Motor neuron (in vitro differentiated cells): ENCODE results near the gene DSCAML1. TPM values are rescaled to one million over a fixed set of nuclear protein-coding genes. Genes with fewer than 3 reads are reported as not detected.

ENCODE experiments used
- ATAC-seq, 8 experiments: fragments of 200-7000 bp; cut with Tn5 transposase; replicated peaks in 6 of 8; 2 replicates each; pipeline ENCODE4 v1.8.0; 2021; ENCODE audit warnings: mild to moderate bottlenecking in 8 of 8, moderate library complexity in 8 of 8
- H3K27ac ChIP-seq, 2 donors: fragments of 250-450 bp; sonication (Bioruptor Pico); 2 replicates each; pipeline ENCODE4 v1.9.0; 2021; ENCODE audit warnings: antibody characterized with exemption in 2 of 2, mild to moderate bottlenecking in 2 of 2, moderate library complexity in 1 of 2
- H3K4me1 ChIP-seq, 2 donors: fragments of 250-450 bp; sonication (Bioruptor Pico); replicated peaks in 1 of 2; 2 replicates each; pipeline ENCODE4 v1.6.1; 2021; ENCODE audit warnings: antibody characterized with exemption in 2 of 2, mild to moderate bottlenecking in 2 of 2, moderate library complexity in 1 of 2
- H3K4me3 ChIP-seq, 5 donors: fragments of 250-450 bp; sonication (Bioruptor Pico); 2 replicates each; pipeline ENCODE4 v1.9.0; 2021; ENCODE audit warnings: antibody characterized with exemption in 5 of 5, mild to moderate bottlenecking in 5 of 5, moderate library complexity in 4 of 5
- WGBS, 10 experiments: fragments of 450-650 bp; shearing (Covaris generic); methylation state at CpG; one replicate each; pipeline ENCODE4 v1.0.0; 2022; 5-methylcytosine and 5-hydroxymethylcytosine counted together
- in situ Hi-C, 9 experiments: fragments of 400-800 bp; cut with MboI; loops; one replicate each; pipeline ENCODE4 v1.15.0; 2021; ENCODE audit warnings: low sequenced_read_pairs in 9 of 9, low pct_unique_long_range_greater_than_20kb in 2 of 9; ENCODE audit not compliant: unreplicated experiment in 9 of 9
- total RNA-seq, 8 experiments: library from RNA; unstranded; fragments of 300-600 nt; gene quantifications; 2 replicates each; pipeline versions ENCODE4 v1.2.3 to v1.2.4, GENCODE V29; 2022

The DSCAML1 gene
- total RNA-seq, 8 experiments from 2014 or later: 0.08 to 0.71 (median 0.42) TPM; not detected in 2

GRCh38 chr11:117836077-117836960, 39.3 kb upstream of the DSCAML1 start:
- Histone ChIP-seq H3K27ac (peak overlapping the region in 1 of 2 donors; percentile 45), H3K4me3 (no peak overlapping the region), H3K4me1 (peaks cover 38 to 44% of the 10 kb centered on the region in 2 donors)
- WGBS, 10 experiments: 0 to 96% (median 84%) methylated on average over 1 to 8 of the region's 14 CpGs; no CpG with 5 or more reads in 1 of the 10 experiments
- no peak for ATAC-seq
- in situ Hi-C loops: loop anchor here in 7 of 9 experiments (10.0 to 25.0 kb wide), 3 partner anchors 101 to 226 kb away; partner anchors contain the start of gene TMPRSS13 (in 3 of the 7)

- 50 to 100% (median 100%) methylated on average over 3 to 5 of the region's 8 CpGs; no CpG with 5 or more reads in 4 of the 10 experiments for WGBS, 10 experiments
- ATAC-seq: no peak
- no peak overlapping the region for H3K27ac ChIP-seq
- peaks cover 38 to 51% of the 10 kb centered on the region in 2 donors for H3K4me1 ChIP-seq
- no peak overlapping the region for H3K4me3 ChIP-seq
- in situ Hi-C loops: loop anchor here in 7 of 9 experiments (10.0 to 25.0 kb wide), 3 partner anchors 102 to 227 kb away; partner anchors contain the start of gene TMPRSS13 (in 3 of the 7)
Observed at GRCh38 chr11:117835576-117835975, 38.6 kb upstream of the DSCAML1 start.

GRCh38 chr11:117834838-117835443, 37.9 kb upstream of the DSCAML1 start:
- H3K4me1 ChIP-seq: peaks cover 38 to 54% of the 10 kb centered on the region in 2 donors
- 30 to 98% (median 80%) methylated on average over 1 to 11 of the region's 17 CpGs; no CpG with 5 or more reads in 1 of the 10 experiments for WGBS, 10 experiments
- H3K4me3 ChIP-seq: no peak overlapping the region
- peak in 3 of 8 experiments; percentile 2 to 14 (median 5) for ATAC-seq
- peak overlapping the region; percentile 20 to 47 for H3K27ac ChIP-seq
- in situ Hi-C loops: loop anchor here in 7 of 9 experiments (10.0 to 25.0 kb wide), 3 partner anchors 102 to 227 kb away; partner anchors contain the start of gene TMPRSS13 (in 3 of the 7)

- no peak for ATAC-seq
- Histone ChIP-seq H3K4me3 (no peak overlapping the region), H3K4me1 (peaks cover 40 to 55% of the 10 kb centered on the region in 2 donors), H3K27ac (peak overlapping the region in 1 of 2 donors; percentile 47)
- 18 to 100% (median 91%) methylated on average over 1 to 5 of the region's 6 CpGs; no CpG with 5 or more reads in 3 of the 10 experiments for WGBS, 10 experiments
- in situ Hi-C loops: loop anchor here in 7 of 9 experiments (10.0 to 25.0 kb wide), 3 partner anchors 103 to 228 kb away; partner anchors contain the start of gene TMPRSS13 (in 3 of the 7)
Observed at GRCh38 chr11:117834068-117834810, 37.2 kb upstream of the DSCAML1 start.

- Histone ChIP-seq H3K27ac (peak overlapping the region; percentile 5 to 7), H3K4me3 (no peak overlapping the region), H3K4me1 (peaks cover 48 to 63% of the 10 kb centered on the region in 2 donors)
- WGBS, 10 experiments: 10 to 82% (median 55%) methylated on average over 2 to 3 of the region's 7 CpGs; no CpG with 5 or more reads in 4 of the 10 experiments
- peak in 5 of 8 experiments; percentile 53 to 66 (median 62) for ATAC-seq
- in situ Hi-C loops: loop anchor here in 7 of 9 experiments (10.0 to 25.0 kb wide), 3 partner anchors 104 to 229 kb away; partner anchors contain the start of gene TMPRSS13 (in 3 of the 7)
Observed at GRCh38 chr11:117833401-117833891, 36.4 kb upstream of the DSCAML1 start.

GRCh38 chr11:117832511-117832910, 35.5 kb upstream of the DSCAML1 start:
- Histone ChIP-seq H3K27ac (no peak overlapping the region), H3K4me1 (peaks cover 46 to 57% of the 10 kb centered on the region in 2 donors), H3K4me3 (no peak overlapping the region)
- 35 to 85% (median 63%) methylated on average over 1 to 7 of the region's 8 CpGs; no CpG with 5 or more reads in 4 of the 10 experiments for WGBS, 10 experiments
- in situ Hi-C loops: loop anchor here in 7 of 9 experiments (10.0 to 25.0 kb wide), 3 partner anchors 105 to 230 kb away; partner anchors contain the start of gene TMPRSS13 (in 3 of the 7)
- no peak for ATAC-seq

- 0 to 100% (median 86%) methylated on average over 1 to 4 of the region's 7 CpGs; no CpG with 5 or more reads in 5 of the 10 experiments for whole genome bisulfite sequencing, 10 experiments
- ATAC-seq: no peak
- Histone ChIP-seq H3K4me1 (peaks cover 40 to 51% of the 10 kb centered on the region in 2 donors), H3K4me3 (no peak overlapping the region), H3K27ac (no peak overlapping the region)
- in situ Hi-C loops: loop anchor here in 7 of 9 experiments (10.0 to 25.0 kb wide), 3 partner anchors 105 to 230 kb away; partner anchors contain the start of gene TMPRSS13 (in 3 of the 7)
Observed at GRCh38 chr11:117831661-117832415, 34.8 kb upstream of the DSCAML1 start.

GRCh38 chr11:117830674-117831351, 33.8 kb upstream of the DSCAML1 start:
- peaks cover 39 to 46% of the 10 kb centered on the region in 2 donors for H3K4me1 ChIP-seq
- in situ Hi-C loops: loop anchor here in 7 of 9 experiments (10.0 to 25.0 kb wide), 3 partner anchors 106 to 231 kb away; partner anchors contain the start of gene TMPRSS13 (in 3 of the 7)
- 61 to 100% (median 93%) methylated on average over 1 to 3 of the region's 6 CpGs; no CpG with 5 or more reads in 5 of the 10 experiments for WGBS, 10 experiments
- ATAC-seq: no peak
- H3K4me3 ChIP-seq: no peak overlapping the region
- no peak overlapping the region for H3K27ac ChIP-seq

- Histone ChIP-seq H3K4me1 (peaks cover 36 to 44% of the 10 kb centered on the region in 2 donors), H3K4me3 (no peak overlapping the region), H3K27ac (no peak overlapping the region)
- 42 to 100% (median 79%) methylated on average over 2 to 5 of the region's 14 CpGs; no CpG with 5 or more reads in 7 of the 10 experiments for WGBS, 10 experiments
- in situ Hi-C loops: loop anchor here in 7 of 9 experiments (10.0 to 25.0 kb wide), 3 partner anchors 107 to 232 kb away; partner anchors contain the start of gene TMPRSS13 (in 3 of the 7)
- ATAC-seq: no peak
Observed at GRCh38 chr11:117830072-117830471, 33.1 kb upstream of the DSCAML1 start.

GRCh38 chr11:117829369-117829725, 32.3 kb upstream of the DSCAML1 start:
- Histone ChIP-seq H3K4me3 (no peak overlapping the region), H3K27ac (peak overlapping the region; percentile 62 to 84), H3K4me1 (peaks cover 30 to 45% of the 10 kb centered on the region in 2 donors)
- no peak for ATAC-seq
- WGBS, 10 experiments: 50 to 100% methylated on average over 1 to 2 of the region's 7 CpGs; no CpG with 5 or more reads in 8 of the 10 experiments
- in situ Hi-C loops: loop anchor here in 7 of 9 experiments (10.0 to 25.0 kb wide), 3 partner anchors 108 to 233 kb away; partner anchors contain the start of gene TMPRSS13 (in 3 of the 7)
